Activated CD4-positive, alpha-beta T cell treated with anti-CD3 and anti-CD28 coated beads, Interleukin-2, amount 10 ng/mL, durations not matched to agents 7 days and 5 days (primary cell): ENCODE results near the gene GRID2IP. TPM values are rescaled to one million over a fixed set of nuclear protein-coding genes. Genes with fewer than 3 reads are reported as not detected.

ENCODE experiments used
- CTCF ChIA-PET: fragments of 350-600 bp; sonication (Branson Sonifier 250); formaldehyde crosslinking; loops from one replicate; lab custom pipeline; 2021; ENCODE audit warnings: antibody characterized with exemption; lab: Charles Lee
- POLR2A ChIA-PET: fragments of 350-600 bp; sonication (Branson Sonifier 250); formaldehyde crosslinking; loops from one replicate; lab custom pipeline; 2021; ENCODE audit warnings: antibody characterized with exemption; lab: Charles Lee
- DNase-seq: peaks from one replicate; pipeline ENCODE4 v3.0.0-alpha.2; 2020
- H3K27ac Mint-ChIP-seq: one replicate; pipeline ENCODE4 v1.8.0; 2021; ENCODE audit warnings: mild to moderate bottlenecking, moderate library complexity, mixed read lengths
- H3K27me3 Mint-ChIP-seq: one replicate; pipeline ENCODE4 v1.8.0; 2021; ENCODE audit warnings: mixed read lengths
- H3K36me3 Mint-ChIP-seq: one replicate; pipeline ENCODE4 v1.8.0; 2021; ENCODE audit warnings: low read depth, mixed read lengths
- H3K4me1 Mint-ChIP-seq: one replicate; pipeline ENCODE4 v1.8.0; 2021; ENCODE audit warnings: mixed read lengths
- H3K4me3 Mint-ChIP-seq: one replicate; pipeline ENCODE4 v1.8.0; 2021; ENCODE audit warnings: mild to moderate bottlenecking, moderate library complexity, mixed read lengths
- H3K9me3 Mint-ChIP-seq: one replicate; pipeline ENCODE4 v1.8.0; 2021; ENCODE audit warnings: mixed read lengths
- total RNA-seq, 2 experiments: library from RNA; stranded (reverse); gene quantifications; one replicate each; pipeline ENCODE4 v1.2.3, GENCODE V29; 2021

Gene GRID2IP
- total RNA-seq, 2 experiments from 2014 or later = 0.07 TPM; not detected in 1

GRCh38 chr7:6491194-6491593 lies 60.1 kb downstream of the GRID2IP start:
- no peaks in the 10 kb centered on the region for H3K36me3 Mint-ChIP-seq
- peaks cover 7% of the 10 kb centered on the region for H3K27me3 Mint-ChIP-seq
- no peak overlapping the region for H3K4me3 Mint-ChIP-seq
- H3K4me1 Mint-ChIP-seq = no peaks in the 10 kb centered on the region
- no peak for DNase-seq
- H3K9me3 Mint-ChIP-seq = no peaks in the 10 kb centered on the region
- POLR2A ChIA-PET = no interaction called here
- H3K27ac Mint-ChIP-seq = peak overlapping the region; percentile 25
- CTCF ChIA-PET = no interaction called here

GRCh38 chr7:6489612-6490011 lies 61.6 kb downstream of the GRID2IP start:
- H3K27ac Mint-ChIP-seq = no peak overlapping the region
- H3K36me3 Mint-ChIP-seq = no peaks in the 10 kb centered on the region
- CTCF ChIA-PET = interaction anchor here (0.7 kb wide), 2 partner anchors 100 to 122 kb away, joined by 3 read pairs; partner anchors contain the start of gene INTS15
- DNase-seq = no peak
- peaks cover 7% of the 10 kb centered on the region for H3K27me3 Mint-ChIP-seq
- H3K9me3 Mint-ChIP-seq = no peaks in the 10 kb centered on the region
- H3K4me3 Mint-ChIP-seq = no peak overlapping the region
- POLR2A ChIA-PET = no interaction called here
- peaks cover 4% of the 10 kb centered on the region for H3K4me1 Mint-ChIP-seq

DNA sequence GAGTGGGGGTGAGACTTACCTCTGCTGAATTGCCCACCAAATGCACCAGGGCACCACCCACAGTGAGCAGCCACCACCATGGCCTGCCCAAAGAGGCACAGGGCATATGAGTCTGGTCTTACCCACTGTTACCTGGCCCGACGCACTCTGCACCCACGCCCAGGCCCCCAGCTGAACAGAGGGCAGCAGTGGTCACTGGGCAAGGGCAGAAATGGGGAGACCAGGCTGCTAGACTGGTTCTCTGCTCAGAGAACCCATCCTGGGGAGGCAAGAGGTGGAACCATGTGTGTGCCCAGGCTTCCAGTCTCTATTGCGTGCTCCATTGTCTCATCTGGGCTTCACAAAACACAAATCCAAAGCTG lies 64.1 kb downstream of the GRID2IP start:
- Mint-ChIP-seq H3K36me3 (peaks cover 4% of the 10 kb centered on the region), H3K27ac (no peak overlapping the region), H3K27me3 (peaks cover 7% of the 10 kb centered on the region), H3K4me1 (peaks cover 17% of the 10 kb centered on the region), H3K4me3 (no peak overlapping the region), H3K9me3 (no peaks in the 10 kb centered on the region)
- ChIA-PET POLR2A (no interaction called here), CTCF (no interaction called here)
- no peak for DNase-seq

DNA sequence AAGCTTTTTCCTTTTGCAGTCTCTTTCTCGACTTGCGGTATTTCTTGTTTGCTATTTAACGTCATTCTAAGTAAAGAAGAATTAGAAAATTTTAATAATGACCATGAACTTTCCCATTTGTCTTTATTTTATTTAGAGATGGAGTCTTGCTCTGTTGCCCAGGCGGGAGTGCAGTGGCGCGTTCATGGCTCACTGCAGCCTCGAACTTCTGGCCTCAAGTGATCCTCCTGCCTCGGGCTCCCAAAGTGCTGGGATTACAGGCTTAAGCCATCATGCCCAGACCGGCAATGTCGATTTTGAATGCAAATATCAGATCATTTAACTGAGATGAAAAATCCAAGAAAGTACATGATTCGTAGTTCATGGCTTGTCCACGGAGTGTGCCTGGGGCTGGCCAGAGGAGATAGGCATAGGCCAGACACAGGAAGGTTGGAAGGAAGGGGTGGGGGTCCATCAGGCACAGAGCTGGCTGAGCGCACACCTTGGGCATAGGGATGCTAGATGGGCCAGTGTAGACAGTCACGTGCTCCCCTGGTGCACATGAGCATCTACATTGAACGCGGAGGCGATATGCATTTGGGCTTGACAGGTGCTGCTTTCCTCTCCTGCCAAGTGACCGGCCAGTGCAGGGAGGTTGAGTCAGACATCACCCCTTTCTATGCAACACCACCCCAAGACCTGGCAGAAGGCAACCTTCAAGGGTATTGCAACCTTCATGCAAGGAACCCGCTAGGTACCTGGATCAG lies 64.7 kb downstream of the GRID2IP start:
- no peak for DNase-seq
- Mint-ChIP-seq H3K36me3 (peaks cover 6% of the 10 kb centered on the region), H3K4me1 (peaks cover 21% of the 10 kb centered on the region), H3K27me3 (peaks cover 7% of the 10 kb centered on the region), H3K9me3 (no peaks in the 10 kb centered on the region), H3K4me3 (no peak overlapping the region), H3K27ac (no peak overlapping the region)
- POLR2A ChIA-PET = interaction anchor here (0.7 kb wide), 1 partner anchor 9 kb away, joined by 6 read pairs; no protein-coding TSS in a partner anchor
- CTCF ChIA-PET = no interaction called here

GRCh38 chr7:6482743-6483119 lies 68.5 kb downstream of the GRID2IP start:
- Mint-ChIP-seq H3K27ac (peak overlapping the region; percentile 94), H3K4me1 (peaks cover 56% of the 10 kb centered on the region), H3K4me3 (peak overlapping the region; percentile 96), H3K9me3 (no peaks in the 10 kb centered on the region), H3K36me3 (peaks cover 15% of the 10 kb centered on the region), H3K27me3 (no peaks in the 10 kb centered on the region)
- no peak for DNase-seq
- CTCF ChIA-PET = no interaction called here
- POLR2A ChIA-PET = interaction anchor here (0.6 kb wide), 1 partner anchor 19 kb away, joined by 4 read pairs; no protein-coding TSS in a partner anchor

GRCh38 chr7:6482307-6482706 lies 69.0 kb downstream of the GRID2IP start:
- Mint-ChIP-seq H3K27me3 (no peaks in the 10 kb centered on the region), H3K4me3 (peak overlapping the region; percentile 96), H3K4me1 (peaks cover 60% of the 10 kb centered on the region), H3K36me3 (peaks cover 18% of the 10 kb centered on the region), H3K27ac (peak overlapping the region; percentile 94), H3K9me3 (no peaks in the 10 kb centered on the region)
- ChIA-PET POLR2A (interaction anchor here (0.6 kb wide), 1 partner anchor 18 kb away, joined by 4 read pairs; no protein-coding TSS in a partner anchor), CTCF (no interaction called here)
- DNase-seq = no peak

DNA sequence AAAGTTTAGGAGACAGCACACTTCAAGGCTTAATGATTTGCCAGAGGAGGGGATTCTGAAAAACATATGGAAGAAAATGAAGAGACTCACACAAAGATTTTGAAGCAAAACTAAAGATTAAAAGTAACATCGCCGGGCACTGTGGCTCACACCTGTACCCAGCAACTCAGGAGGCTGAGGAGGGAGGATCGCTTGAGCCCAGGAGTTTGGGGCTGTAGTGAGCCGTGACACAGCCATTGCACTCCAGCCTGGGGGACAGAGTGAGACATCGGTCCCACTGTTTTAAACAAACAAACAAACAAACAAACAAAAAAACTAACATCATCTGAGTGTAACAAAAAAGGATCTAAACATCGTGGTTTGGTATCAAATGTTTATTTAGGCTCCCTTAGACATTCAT lies 69.8 kb downstream of the GRID2IP start:
- peak overlapping the region; percentile 46 for H3K27ac Mint-ChIP-seq
- peaks cover 67% of the 10 kb centered on the region for H3K4me1 Mint-ChIP-seq
- H3K36me3 Mint-ChIP-seq = peaks cover 18% of the 10 kb centered on the region

DNA sequence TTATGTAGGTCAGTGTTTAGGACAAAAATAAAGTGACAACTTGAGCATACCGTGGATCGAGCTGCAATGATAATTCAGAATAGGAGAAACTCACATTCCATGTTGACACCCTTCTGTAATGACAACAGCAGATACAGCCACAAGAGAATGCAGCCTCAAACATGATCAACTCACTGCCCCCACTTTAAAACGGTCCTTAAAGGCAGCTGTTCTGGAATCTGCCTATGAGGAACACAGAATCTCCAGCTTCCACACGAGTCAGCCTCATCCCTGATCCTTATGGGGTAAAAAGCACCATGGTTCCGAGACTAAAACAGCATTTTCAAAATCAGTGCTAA lies 71.0 kb downstream of the GRID2IP start:
- Mint-ChIP-seq H3K9me3 (no peaks in the 10 kb centered on the region), H3K36me3 (peaks cover 18% of the 10 kb centered on the region), H3K4me3 (no peak overlapping the region), H3K27me3 (no peaks in the 10 kb centered on the region), H3K27ac (no peak overlapping the region), H3K4me1 (peaks cover 70% of the 10 kb centered on the region)
- ChIA-PET POLR2A (interaction anchor here (0.6 kb wide), 1 partner anchor 16 kb away, joined by 3 read pairs; no protein-coding TSS in a partner anchor), CTCF (interaction anchor here (0.6 to 1.0 kb wide), 2 partner anchors 8 to 623 kb away, joined by 4 read pairs; no protein-coding TSS in a partner anchor)
- DNase-seq = no peak

More for the DNA sequence above, 69.8 kb downstream of the GRID2IP start:
- Mint-ChIP-seq H3K4me3 (peak overlapping the region; percentile 36), H3K27me3 (no peaks in the 10 kb centered on the region), H3K9me3 (no peaks in the 10 kb centered on the region)
- no peak for DNase-seq
- ChIA-PET POLR2A (no interaction called here), CTCF (no interaction called here)

DNA sequence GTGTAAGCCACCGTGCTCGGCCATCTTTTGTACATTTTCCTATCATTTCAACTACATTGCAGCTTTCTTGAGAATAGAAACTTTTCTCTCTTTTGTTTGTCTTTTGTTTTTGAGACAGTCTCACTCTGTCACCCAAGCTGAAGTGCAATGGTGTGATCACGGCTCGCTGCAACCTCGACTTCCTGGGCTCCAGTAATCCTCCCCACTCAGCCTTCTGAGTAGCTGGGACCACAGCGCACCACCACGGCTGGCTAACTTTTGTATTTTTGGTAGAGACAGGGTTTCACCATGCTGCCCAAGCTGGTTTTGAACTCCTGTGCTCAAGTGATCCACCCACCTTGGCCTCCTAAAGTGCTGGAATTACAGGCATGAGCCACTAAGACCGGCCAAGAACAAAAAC lies 72.2 kb downstream of the GRID2IP start:
- ChIA-PET CTCF (interaction anchor here (0.8 kb wide), 2 partner anchors 12 to 21 kb away, joined by 3 read pairs; no protein-coding TSS in a partner anchor), POLR2A (no interaction called here)
- peak; percentile 26 for DNase-seq
- Mint-ChIP-seq H3K4me1 (peaks cover 62% of the 10 kb centered on the region), H3K9me3 (no peaks in the 10 kb centered on the region), H3K36me3 (peaks cover 18% of the 10 kb centered on the region), H3K27me3 (no peaks in the 10 kb centered on the region), H3K4me3 (no peak overlapping the region), H3K27ac (peak overlapping the region; percentile 87)

DNA sequence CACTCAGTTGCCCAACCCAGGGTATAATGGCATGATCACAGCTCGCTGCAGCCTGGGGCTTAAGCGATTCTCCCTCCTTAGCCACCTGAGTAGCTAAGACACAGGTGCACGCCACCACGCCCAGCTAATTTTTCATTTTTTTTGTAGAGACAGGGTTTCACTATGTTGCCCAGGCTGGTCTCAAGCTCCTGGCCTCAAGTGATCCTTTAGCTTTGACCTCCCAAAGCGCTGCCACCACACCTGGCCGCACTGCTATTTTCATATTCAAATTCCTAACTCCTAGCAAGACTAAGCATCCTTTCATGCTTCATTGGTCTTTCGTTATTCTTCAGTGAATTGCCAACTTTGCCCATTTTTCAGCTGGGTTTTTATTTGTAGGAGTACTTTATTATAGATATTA lies 73.1 kb downstream of the GRID2IP start:
- no peak overlapping the region for H3K4me3 Mint-ChIP-seq
- H3K36me3 Mint-ChIP-seq = peaks cover 18% of the 10 kb centered on the region
- ChIA-PET CTCF (interaction anchor here (0.8 to 1.5 kb wide), 3 partner anchors 12 to 20 kb away, joined by 3 to 4 read pairs (median 3); no protein-coding TSS in a partner anchor), POLR2A (no interaction called here)
- no peaks in the 10 kb centered on the region for H3K9me3 Mint-ChIP-seq
- DNase-seq = no peak
- H3K4me1 Mint-ChIP-seq = peaks cover 62% of the 10 kb centered on the region
- no peaks in the 10 kb centered on the region for H3K27me3 Mint-ChIP-seq
- no peak overlapping the region for H3K27ac Mint-ChIP-seq

DNA sequence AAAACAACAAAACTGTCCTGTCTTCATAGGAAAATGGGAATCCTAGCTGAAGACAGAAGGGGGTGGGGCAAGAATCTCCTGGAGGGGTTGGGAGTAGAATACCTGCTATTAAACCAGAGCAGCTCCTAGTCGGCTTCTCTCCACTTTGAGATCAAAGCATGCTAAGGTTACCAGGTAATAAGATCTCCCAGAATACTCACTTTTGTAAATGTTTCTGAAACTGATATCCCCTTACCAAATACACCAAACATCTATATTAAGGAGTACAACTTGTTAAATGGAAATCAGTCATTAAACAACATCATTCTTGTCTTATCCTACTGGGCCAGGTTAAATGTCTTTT lies 74.0 kb downstream of the GRID2IP start:
- Mint-ChIP-seq H3K36me3 (peaks cover 19% of the 10 kb centered on the region), H3K27ac (no peak overlapping the region), H3K4me3 (no peak overlapping the region), H3K9me3 (no peaks in the 10 kb centered on the region), H3K27me3 (no peaks in the 10 kb centered on the region), H3K4me1 (peaks cover 55% of the 10 kb centered on the region)
- DNase-seq = no peak
- CTCF ChIA-PET = interaction anchor here (0.6 to 1.5 kb wide), 3 partner anchors 11 to 225 kb away, joined by 3 to 4 read pairs (median 3); no protein-coding TSS in a partner anchor
- POLR2A ChIA-PET = no interaction called here

DNA sequence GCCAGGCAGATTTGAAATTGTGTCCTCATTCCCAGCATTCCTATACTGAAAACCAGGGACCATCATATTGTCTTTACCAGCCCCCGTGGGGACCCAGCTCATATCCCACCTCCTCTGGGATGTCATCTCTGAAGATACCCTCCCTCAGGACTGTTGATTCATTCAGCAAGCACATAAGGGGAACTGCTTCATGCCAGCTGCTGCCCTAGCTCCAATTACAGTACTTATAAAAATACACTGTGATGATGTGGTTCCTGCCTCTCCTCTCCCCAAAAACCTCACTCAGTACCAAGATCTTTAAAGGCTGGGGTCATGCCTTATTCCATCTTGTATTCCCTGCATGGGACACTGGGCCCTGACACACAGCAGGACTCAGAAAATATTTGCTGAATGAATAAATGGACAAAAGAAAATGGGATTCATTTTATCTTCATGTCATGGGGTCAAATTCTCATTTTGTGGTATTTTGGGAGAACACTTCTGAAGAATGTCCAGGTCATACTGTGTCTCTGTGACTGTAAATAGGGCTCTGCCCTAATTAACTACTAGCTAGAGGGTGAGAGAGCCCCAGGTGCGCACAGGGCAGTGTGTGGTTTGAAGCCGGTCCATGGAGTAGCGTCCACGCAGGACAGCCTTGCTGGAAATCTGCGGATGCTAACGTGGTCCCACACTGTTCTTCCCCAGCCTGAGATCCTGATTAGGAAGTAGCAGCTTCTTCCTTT lies 74.5 kb downstream of the GRID2IP start:
- POLR2A ChIA-PET = no interaction called here

More for the DNA sequence above, 74.5 kb downstream of the GRID2IP start:
- H3K36me3 Mint-ChIP-seq = peaks cover 21% of the 10 kb centered on the region
- H3K27me3 Mint-ChIP-seq = no peaks in the 10 kb centered on the region
- CTCF ChIA-PET = interaction anchor here (0.6 to 1.5 kb wide), 4 partner anchors 10 to 225 kb away, joined by 3 to 4 read pairs (median 3); no protein-coding TSS in a partner anchor
- no peaks in the 10 kb centered on the region for H3K9me3 Mint-ChIP-seq
- no peak for DNase-seq
- peaks cover 51% of the 10 kb centered on the region for H3K4me1 Mint-ChIP-seq
- peak overlapping the region; percentile 16 for H3K27ac Mint-ChIP-seq
- H3K4me3 Mint-ChIP-seq = no peak overlapping the region
